ENCODE measurements around the gene MLPH. TPM values are rescaled to one million over a fixed set of nuclear protein-coding genes. Genes with fewer than 3 reads are reported as not detected.

MLPH gene
- total RNA-seq, 2 experiments from 2014 or later = 0.39 TPM; not detected in 1

DNA sequence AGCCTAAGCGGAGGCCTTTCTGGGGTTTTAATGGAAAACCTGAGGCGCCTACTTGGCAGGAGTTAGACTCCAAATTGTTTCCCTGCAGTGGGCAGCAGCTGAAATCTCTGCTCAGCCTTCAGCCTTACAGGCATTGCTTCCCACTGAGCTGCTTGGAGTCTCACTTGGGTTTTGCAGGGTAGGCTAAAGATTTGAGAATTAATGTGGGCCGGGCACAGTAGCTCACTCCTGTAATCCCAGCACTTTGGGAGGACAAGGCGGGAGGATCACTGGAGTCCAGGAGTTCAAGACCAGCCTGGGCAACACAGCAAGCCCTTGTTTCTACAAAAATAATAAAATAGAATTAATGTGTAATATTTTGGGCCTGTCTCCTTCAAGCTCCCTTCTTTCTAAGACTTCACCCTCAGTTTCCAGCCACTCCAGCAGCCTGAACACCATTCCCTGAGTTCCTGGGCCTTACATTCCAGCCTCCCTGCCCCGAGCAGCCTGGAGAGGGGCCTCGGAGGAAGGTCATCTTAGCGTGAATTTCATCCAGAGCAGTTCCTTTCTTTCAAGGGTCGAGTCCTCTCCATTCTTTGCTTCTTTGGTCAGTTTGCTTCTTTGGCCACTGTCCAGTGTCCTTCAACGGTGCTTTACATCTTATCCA, 112.5 kb downstream of the MLPH start:
- Mint-ChIP-seq H3K4me3 (no peak overlapping the region), H3K27ac (peak overlapping the region; percentile 89), H3K9me3 (no peaks in the 10 kb centered on the region), H3K4me1 (ENCODE audit: low read depth) (peaks cover 30% of the 10 kb centered on the region), H3K27me3 (no peaks in the 10 kb centered on the region), H3K36me3 (ENCODE audit: low read depth) (no peaks in the 10 kb centered on the region)
- ChIA-PET POLR2A (no interaction called here), CTCF (interaction anchor here (0.9 kb wide), 1 partner anchor 17 kb away, joined by 3 read pairs; no protein-coding TSS in a partner anchor)
- Histone ChIP-seq H3K27ac (ENCODE audit: low read depth in 1 of 2, low read length in 2 of 2) (no peak overlapping the region), H3K4me1 (ENCODE audit: insufficient read depth, low read length) (peaks cover 26% of the 10 kb centered on the region), H3K27me3 (ENCODE audit: control insufficient read depth in 1 of 2, insufficient read depth in 2 of 2, low read length in 2 of 2) (no peaks in the 10 kb centered on the region), H3K4me3 (ENCODE audit: low read length) (no peak overlapping the region), H3K36me3 (ENCODE audit: insufficient read depth, low read length) (no peaks in the 10 kb centered on the region), H3K9me3 (ENCODE audit: control insufficient read depth in 1 of 2, insufficient read depth in 1 of 2, low read length in 2 of 2) (no peaks in the 10 kb centered on the region)
- DNase-seq = no peak
- ATAC-seq (ENCODE audit: poor library complexity) = no peak
- intact Hi-C loops (cut with DNase I, micrococcal nuclease) = loop anchor here in 1 of 2 experiments (5.0 kb wide), 1 partner anchor 73 kb away; no protein-coding TSS in a partner anchor
- no peak for TF ChIP-seq CTCF (IDR thresholded peaks at IDR 0.05)

DNA sequence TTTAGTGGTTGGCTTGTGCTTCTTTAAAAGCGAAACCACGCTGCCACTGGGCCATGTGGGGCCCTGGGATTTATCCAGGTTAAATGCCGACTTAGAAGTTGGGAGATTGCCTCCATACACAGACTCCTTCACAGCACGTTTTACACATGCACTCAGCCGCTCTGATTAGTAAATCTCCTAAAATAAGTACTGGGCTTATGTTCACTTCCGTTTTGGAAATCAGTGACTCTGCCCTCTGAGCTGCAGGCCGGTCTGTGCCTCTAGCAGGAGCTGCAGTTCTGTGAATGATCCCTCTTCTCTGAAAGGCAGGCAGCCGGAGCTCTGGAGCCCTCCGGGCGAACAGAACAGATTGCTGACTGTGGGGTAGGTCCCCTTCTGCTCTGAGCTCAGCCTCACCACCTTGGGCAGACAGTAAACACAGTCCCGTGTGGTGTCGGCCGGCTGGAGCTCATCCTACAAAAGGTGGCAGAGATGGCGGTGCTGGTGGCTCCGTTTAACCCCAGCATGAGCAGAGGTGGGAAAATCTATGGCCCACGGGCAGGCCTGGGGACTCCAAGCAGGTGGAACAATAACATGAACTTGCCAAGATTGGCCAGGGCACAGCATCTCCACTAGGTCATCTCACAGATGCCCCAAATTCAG, 113.3 kb downstream of the MLPH start:
- Histone ChIP-seq H3K27ac (ENCODE audit: low read depth in 1 of 2, low read length in 2 of 2) (no peak overlapping the region), H3K4me1 (ENCODE audit: insufficient read depth, low read length) (peaks cover 27% of the 10 kb centered on the region), H3K27me3 (ENCODE audit: control insufficient read depth in 1 of 2, insufficient read depth in 2 of 2, low read length in 2 of 2) (no peaks in the 10 kb centered on the region), H3K36me3 (ENCODE audit: insufficient read depth, low read length) (no peaks in the 10 kb centered on the region), H3K9me3 (ENCODE audit: control insufficient read depth in 1 of 2, insufficient read depth in 1 of 2, low read length in 2 of 2) (no peaks in the 10 kb centered on the region), H3K4me3 (ENCODE audit: low read length) (no peak overlapping the region)
- H3K27me3 Mint-ChIP-seq = no peaks in the 10 kb centered on the region
- H3K4me1 Mint-ChIP-seq (ENCODE audit: low read depth) = peaks cover 34% of the 10 kb centered on the region
- no peak for TF ChIP-seq CTCF (IDR thresholded peaks at IDR 0.05)
- no peaks in the 10 kb centered on the region for H3K9me3 Mint-ChIP-seq
- DNase-seq = no peak
- CTCF ChIA-PET = interaction anchor here (0.7 kb wide), 1 partner anchor 19 kb away, joined by 3 read pairs; no protein-coding TSS in a partner anchor
- no peak for ATAC-seq (ENCODE audit: poor library complexity)
- H3K27ac Mint-ChIP-seq = peak overlapping the region; percentile 89
- H3K4me3 Mint-ChIP-seq = no peak overlapping the region
- intact Hi-C loops (cut with DNase I, micrococcal nuclease) = loop anchor here in 1 of 2 experiments (5.0 kb wide), 1 partner anchor 72 kb away; no protein-coding TSS in a partner anchor
- H3K36me3 Mint-ChIP-seq (ENCODE audit: low read depth) = no peaks in the 10 kb centered on the region
- POLR2A ChIA-PET = interaction anchor here (0.6 kb wide), 1 partner anchor 30 kb away, joined by 3 read pairs; no protein-coding TSS in a partner anchor

DNA sequence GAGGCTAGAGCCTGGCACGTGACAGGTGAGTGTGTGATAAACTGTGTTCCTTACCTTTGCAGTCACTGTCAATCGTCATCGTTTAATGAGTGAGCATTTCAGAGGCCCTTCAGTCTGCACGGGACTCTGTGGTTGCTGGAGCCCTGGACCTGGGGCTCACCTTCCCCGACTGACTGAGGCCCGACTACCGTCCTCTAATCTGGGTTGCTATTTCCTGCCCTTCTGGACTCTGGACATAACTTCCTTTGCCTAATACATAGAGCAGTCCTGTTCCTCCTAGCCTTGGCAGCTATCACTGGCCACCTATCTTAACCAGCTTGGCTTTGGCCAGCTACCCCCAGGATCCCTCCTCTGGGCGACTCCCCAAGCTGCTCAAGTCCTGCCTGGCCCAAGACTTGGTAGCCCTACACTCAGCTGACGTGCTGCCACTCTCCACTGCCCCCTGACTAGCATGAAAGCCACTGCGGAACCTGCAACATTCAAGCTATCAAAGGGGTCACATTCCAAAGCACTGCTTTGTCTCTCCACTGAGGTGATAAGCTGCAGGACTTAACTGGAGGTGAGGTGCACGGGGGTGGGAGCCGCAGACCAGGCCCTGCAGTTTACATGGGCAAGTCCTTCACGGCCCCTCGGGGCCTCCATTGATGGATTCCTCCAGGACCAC, 114.5 kb downstream of the MLPH start:
- no peak for TF ChIP-seq CTCF (IDR thresholded peaks at IDR 0.05)
- intact Hi-C loops (cut with DNase I, micrococcal nuclease) = loop anchor here in 1 of 2 experiments (5.0 kb wide), 1 partner anchor 71 kb away; no protein-coding TSS in a partner anchor
- Histone ChIP-seq H3K4me1 (ENCODE audit: insufficient read depth, low read length) (peaks cover 24% of the 10 kb centered on the region), H3K27me3 (ENCODE audit: control insufficient read depth in 1 of 2, insufficient read depth in 2 of 2, low read length in 2 of 2) (no peaks in the 10 kb centered on the region), H3K27ac (ENCODE audit: low read depth in 1 of 2, low read length in 2 of 2) (no peak overlapping the region), H3K9me3 (ENCODE audit: control insufficient read depth in 1 of 2, insufficient read depth in 1 of 2, low read length in 2 of 2) (no peaks in the 10 kb centered on the region), H3K4me3 (ENCODE audit: low read length) (no peak overlapping the region), H3K36me3 (ENCODE audit: insufficient read depth, low read length) (no peaks in the 10 kb centered on the region)
- no peaks in the 10 kb centered on the region for H3K36me3 Mint-ChIP-seq (ENCODE audit: low read depth)
- peaks cover 35% of the 10 kb centered on the region for H3K4me1 Mint-ChIP-seq (ENCODE audit: low read depth)
- no peaks in the 10 kb centered on the region for H3K27me3 Mint-ChIP-seq
- ATAC-seq (ENCODE audit: poor library complexity) = no peak
- no peak for DNase-seq
- ChIA-PET CTCF (interaction anchor here (1.4 kb wide), 1 partner anchor 19 kb away, joined by 4 read pairs; no protein-coding TSS in a partner anchor), POLR2A (interaction anchor here (1.6 to 2.6 kb wide), 3 partner anchors 15 to 89 kb away, joined by 4 to 10 read pairs (median 8); no protein-coding TSS in a partner anchor)
- H3K27ac Mint-ChIP-seq = peak overlapping the region; percentile 89
- no peaks in the 10 kb centered on the region for H3K9me3 Mint-ChIP-seq
- no peak overlapping the region for H3K4me3 Mint-ChIP-seq
